Immature natural killer cell (primary cell): ENCODE results near the gene PNMA8A. TPM values are rescaled to one million over a fixed set of nuclear protein-coding genes. Genes with fewer than 3 reads are reported as not detected.

Source experiments
- DNase-seq, 3 donors: peaks; one replicate each; pipeline ENCODE4 v3.0.0; 2022; ENCODE audit warnings: mixed read lengths in 1 of 3
- H3K27ac Mint-ChIP-seq, 6 donors: one replicate each; pipeline ENCODE4 v1.8.0; 2020; ENCODE audit warnings: mixed read lengths in 6 of 6, mild to moderate bottlenecking in 5 of 6, inconsistent platforms in 4 of 6, moderate library complexity in 3 of 6
- H3K27me3 Mint-ChIP-seq, 3 donors: one replicate each; pipeline ENCODE4 v1.8.0; 2020 to 2021; ENCODE audit warnings: low read depth in 3 of 3, mild to moderate bottlenecking in 3 of 3, mixed read lengths in 3 of 3, moderate library complexity in 3 of 3, inconsistent platforms in 1 of 3
- H3K36me3 Mint-ChIP-seq, 3 donors: one replicate each; pipeline ENCODE4 v1.8.0; 2020; ENCODE audit warnings: mixed read lengths in 3 of 3, inconsistent platforms in 2 of 3, mild to moderate bottlenecking in 2 of 3
- H3K4me1 Mint-ChIP-seq, 2 donors: one replicate each; pipeline ENCODE4 v1.8.0; 2020; ENCODE audit warnings: inconsistent platforms in 2 of 2, mild to moderate bottlenecking in 2 of 2, mixed read lengths in 2 of 2, moderate library complexity in 1 of 2
- H3K4me3 Mint-ChIP-seq, 5 donors: one replicate each; pipeline ENCODE4 v1.8.0; 2020; ENCODE audit warnings: mild to moderate bottlenecking in 5 of 5, mixed read lengths in 5 of 5, inconsistent platforms in 3 of 5, moderate library complexity in 3 of 5
- H3K9me3 Mint-ChIP-seq, 6 donors: one replicate each; pipeline ENCODE4 v1.8.0; 2020; ENCODE audit warnings: mild to moderate bottlenecking in 6 of 6, mixed read lengths in 6 of 6, inconsistent platforms in 4 of 6, moderate library complexity in 3 of 6
- polyA plus RNA-seq, 3 donors: library from polyadenylated mRNA; unstranded; fragments of 300-500 nt; fragmentation: Illumina TruSeq; gene quantifications; one replicate each; pipeline ENCODE4 v1.2.3, GENCODE V29; 2021

Gene PNMA8A, protein sequence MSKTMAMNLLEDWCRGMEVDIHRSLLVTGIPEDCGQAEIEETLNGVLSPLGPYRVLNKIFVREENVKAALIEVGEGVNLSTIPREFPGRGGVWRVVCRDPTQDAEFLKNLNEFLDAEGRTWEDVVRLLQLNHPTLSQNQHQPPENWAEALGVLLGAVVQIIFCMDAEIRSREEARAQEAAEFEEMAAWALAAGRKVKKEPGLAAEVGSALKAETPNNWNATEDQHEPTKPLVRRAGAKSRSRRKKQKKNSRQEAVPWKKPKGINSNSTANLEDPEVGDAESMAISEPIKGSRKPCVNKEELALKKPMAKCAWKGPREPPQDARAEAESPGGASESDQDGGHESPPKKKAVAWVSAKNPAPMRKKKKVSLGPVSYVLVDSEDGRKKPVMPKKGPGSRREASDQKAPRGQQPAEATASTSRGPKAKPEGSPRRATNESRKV
- not detected for polyA plus RNA-seq

- Mint-ChIP-seq H3K36me3 (no peaks in the 10 kb centered on the region), H3K4me3 (no peak within 1 kb of the TSS), H3K27ac (no peak within 1 kb of the TSS), H3K9me3 (no peaks in the 10 kb centered on the region), H3K4me1 (no peaks in the 10 kb centered on the region), H3K27me3 (peaks cover 16 to 20% (median 19%) of the 10 kb centered on the region in 3 donors)
- no peak for DNase-seq
Measured at GRCh38 chr19:46471116-46471733, at the start of gene PNMA8A. Gene PNMA8A, minus strand, starts transcription at chr19:46471563. Its CDS starts 528 bp downstream, at chr19:46471035.

DNA sequence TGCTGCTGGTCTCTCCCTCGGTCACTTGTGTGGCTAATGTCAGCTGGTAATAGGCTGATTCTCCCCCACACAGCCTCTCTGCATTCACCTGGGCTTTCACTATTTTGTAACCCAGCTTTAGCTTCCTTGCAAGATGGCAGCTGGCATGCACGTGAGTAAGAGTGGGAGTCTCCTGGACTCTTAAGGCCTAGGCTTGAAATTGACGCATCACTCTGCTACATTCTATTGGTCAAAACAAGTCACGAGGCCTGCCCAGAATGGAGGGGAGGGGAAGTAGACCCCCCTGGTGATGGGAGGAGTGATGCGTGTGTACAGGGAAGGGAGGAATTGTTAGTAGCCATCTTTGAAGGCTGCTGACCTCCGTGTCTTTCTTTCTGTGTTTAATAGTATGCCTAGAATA, 49.3 kb upstream of the PNMA8A start:
- no peaks in the 10 kb centered on the region for H3K36me3 Mint-ChIP-seq
- H3K4me1 Mint-ChIP-seq = no peaks in the 10 kb centered on the region
- no peak for DNase-seq
- H3K4me3 Mint-ChIP-seq = no peak overlapping the region
- peaks cover 0 to 2% (median 0%) of the 10 kb centered on the region in 6 donors for H3K9me3 Mint-ChIP-seq
- peaks cover 0 to 3% (median 2%) of the 10 kb centered on the region in 3 donors for H3K27me3 Mint-ChIP-seq
- H3K27ac Mint-ChIP-seq = no peak overlapping the region

GRCh38 chr19:46517471-46517870, 46.1 kb upstream of the PNMA8A start:
- Mint-ChIP-seq H3K9me3 (no peaks in the 10 kb centered on the region), H3K4me3 (no peak overlapping the region), H3K27ac (no peak overlapping the region), H3K27me3 (peaks cover 5 to 11% (median 10%) of the 10 kb centered on the region in 3 donors), H3K4me1 (no peaks in the 10 kb centered on the region), H3K36me3 (no peaks in the 10 kb centered on the region)
- DNase-seq = no peak

DNA sequence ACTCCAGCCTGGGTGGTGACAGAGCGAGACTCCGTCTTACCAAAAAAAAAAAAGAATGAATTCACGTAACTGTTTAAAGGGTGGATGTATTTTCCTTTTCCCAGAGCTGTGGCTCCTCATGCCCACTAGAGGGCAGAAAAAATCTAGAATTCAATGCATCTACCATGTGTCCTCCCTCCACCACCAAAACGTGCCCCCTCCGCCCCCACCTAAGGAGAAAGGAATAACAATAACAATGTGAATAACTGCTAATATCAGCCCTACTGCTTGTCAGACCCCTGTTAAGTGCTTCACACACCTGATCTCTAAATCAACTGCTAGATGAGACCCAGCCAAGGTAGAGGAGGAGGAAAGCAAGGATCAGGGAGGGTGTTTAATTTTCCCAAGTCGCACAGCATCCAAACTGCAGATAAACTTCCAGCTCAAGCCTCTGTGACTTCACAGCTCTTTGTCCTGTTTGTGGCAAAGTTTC, 44.6 kb upstream of the PNMA8A start:
- H3K4me3 Mint-ChIP-seq = no peak overlapping the region
- DNase-seq = no peak
- H3K4me1 Mint-ChIP-seq = no peaks in the 10 kb centered on the region
- peaks cover 5 to 15% (median 11%) of the 10 kb centered on the region in 3 donors for H3K27me3 Mint-ChIP-seq
- no peaks in the 10 kb centered on the region for H3K36me3 Mint-ChIP-seq
- no peak overlapping the region for H3K27ac Mint-ChIP-seq
- H3K9me3 Mint-ChIP-seq = no peaks in the 10 kb centered on the region

- no peak overlapping the region for H3K4me3 Mint-ChIP-seq
- no peaks in the 10 kb centered on the region for H3K9me3 Mint-ChIP-seq
- H3K27ac Mint-ChIP-seq = no peak overlapping the region
- H3K36me3 Mint-ChIP-seq = no peaks in the 10 kb centered on the region
- no peak for DNase-seq
- peaks cover 5 to 15% (median 11%) of the 10 kb centered on the region in 3 donors for H3K27me3 Mint-ChIP-seq
- no peaks in the 10 kb centered on the region for H3K4me1 Mint-ChIP-seq
Measured at GRCh38 chr19:46515290-46515609, 43.9 kb upstream of the PNMA8A start.

DNA sequence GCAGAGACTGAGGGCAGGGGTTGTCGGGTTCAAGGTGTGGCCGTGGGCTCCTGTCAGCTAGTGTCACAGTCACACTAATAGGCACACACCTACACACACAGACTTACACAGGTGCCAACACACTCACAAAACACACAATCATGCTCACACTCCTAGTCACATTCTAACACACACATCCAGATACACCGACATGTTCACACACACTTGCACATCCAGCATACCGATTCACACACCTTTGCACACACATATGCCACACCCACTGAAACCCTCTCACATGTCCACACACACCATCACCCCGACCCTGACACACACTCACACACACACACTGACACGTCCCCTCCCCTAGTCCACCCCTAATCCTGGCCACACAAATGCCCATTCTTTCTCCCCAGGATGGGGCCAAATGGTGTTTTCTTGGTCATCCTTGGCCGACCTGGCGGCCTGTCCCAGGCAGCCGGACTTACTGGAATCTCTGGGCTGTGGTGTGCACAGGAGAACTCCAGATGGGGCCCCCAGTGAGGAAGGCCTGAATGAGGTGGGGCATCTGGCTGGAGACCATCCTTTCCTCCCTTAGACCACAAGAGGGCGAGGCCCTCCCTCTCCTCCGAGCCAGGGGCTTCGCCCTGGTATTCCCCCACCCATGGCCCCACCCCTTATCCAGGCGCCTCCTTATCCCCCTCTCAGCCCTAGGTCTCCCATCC, 43.4 kb upstream of the PNMA8A start:
- no peaks in the 10 kb centered on the region for H3K36me3 Mint-ChIP-seq
- no peaks in the 10 kb centered on the region for H3K9me3 Mint-ChIP-seq
- no peak overlapping the region for H3K27ac Mint-ChIP-seq
- peaks cover 5 to 15% (median 11%) of the 10 kb centered on the region in 3 donors for H3K27me3 Mint-ChIP-seq
- no peak for DNase-seq
- no peak overlapping the region for H3K4me3 Mint-ChIP-seq
- H3K4me1 Mint-ChIP-seq = no peaks in the 10 kb centered on the region

DNA sequence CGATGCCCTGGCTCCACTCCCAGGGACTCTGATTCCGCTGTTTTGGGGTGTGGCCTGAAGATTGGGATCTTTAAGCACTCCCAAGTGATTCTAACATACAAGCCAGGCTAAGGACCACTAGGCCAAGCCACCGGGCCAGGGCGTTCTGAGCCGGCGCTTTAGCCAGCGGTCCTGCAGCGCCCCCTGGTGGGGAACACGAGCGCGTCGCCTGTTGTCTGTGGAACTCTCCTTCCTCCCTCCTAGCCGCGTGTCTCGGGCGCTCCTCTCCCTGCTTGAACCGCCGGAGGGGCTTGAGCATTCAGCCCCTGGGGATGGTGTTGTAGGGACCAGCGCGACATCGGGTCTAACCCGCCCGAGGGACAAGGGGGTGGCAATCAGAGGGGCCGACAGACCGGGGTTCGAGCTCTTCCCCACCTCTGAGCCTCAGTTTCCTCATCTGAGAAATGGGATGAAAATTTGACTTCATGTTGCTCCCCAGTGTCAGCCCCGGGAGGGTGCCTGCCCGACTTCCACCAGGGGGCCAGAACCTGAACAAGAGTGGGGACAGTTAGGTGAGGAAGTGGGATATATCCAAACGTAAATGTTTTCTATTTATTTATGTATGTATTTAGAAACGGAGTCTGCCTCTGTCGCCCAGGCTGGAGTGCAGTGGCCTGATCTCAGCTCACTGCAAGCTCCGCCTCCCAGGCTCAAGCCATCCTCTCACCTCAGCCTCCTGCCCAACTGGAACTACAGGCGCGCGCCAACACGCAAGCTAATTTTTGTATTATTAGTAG, 42.3 kb upstream of the PNMA8A start:
- no peak overlapping the region for H3K4me3 Mint-ChIP-seq
- H3K27ac Mint-ChIP-seq = no peak overlapping the region
- DNase-seq = peak in 2 of 3 donors; percentile 54 to 67
- no peaks in the 10 kb centered on the region for H3K9me3 Mint-ChIP-seq
- no peaks in the 10 kb centered on the region for H3K36me3 Mint-ChIP-seq
- peaks cover 5 to 15% (median 13%) of the 10 kb centered on the region in 3 donors for H3K27me3 Mint-ChIP-seq
- H3K4me1 Mint-ChIP-seq = no peaks in the 10 kb centered on the region

DNA sequence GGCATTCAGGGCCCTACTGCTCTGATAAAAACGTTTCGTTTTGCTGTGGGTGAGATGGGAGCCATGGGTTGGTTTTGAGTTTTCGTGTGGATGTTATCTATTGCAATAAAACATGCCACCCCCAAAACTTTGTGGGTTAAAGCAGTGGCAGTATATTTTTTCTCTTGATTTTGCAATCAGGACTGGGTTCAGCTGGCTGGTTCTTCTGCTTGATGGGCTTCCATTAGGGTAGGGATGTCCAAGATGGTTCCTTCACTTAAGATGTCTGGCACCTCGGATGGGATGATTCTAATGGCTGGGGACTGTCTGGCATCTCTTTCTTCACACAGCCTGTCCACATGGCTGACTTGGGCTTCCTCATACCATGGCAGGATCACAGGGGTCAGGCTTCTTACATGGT, 39.9 kb upstream of the PNMA8A start:
- no peaks in the 10 kb centered on the region for H3K9me3 Mint-ChIP-seq
- no peak for DNase-seq

GRCh38 chr19:46508206-46508605, 36.8 kb upstream of the PNMA8A start:
- Mint-ChIP-seq H3K27me3 (peaks cover under 1 to 5% (median 4%) of the 10 kb centered on the region in 3 donors), H3K4me1 (no peaks in the 10 kb centered on the region), H3K4me3 (no peak overlapping the region), H3K36me3 (no peaks in the 10 kb centered on the region), H3K9me3 (no peaks in the 10 kb centered on the region), H3K27ac (no peak overlapping the region)
- DNase-seq = no peak

More for the DNA sequence above, 39.9 kb upstream of the PNMA8A start:
- H3K4me3 Mint-ChIP-seq = no peak overlapping the region
- no peaks in the 10 kb centered on the region for H3K36me3 Mint-ChIP-seq
- no peak overlapping the region for H3K27ac Mint-ChIP-seq
- H3K27me3 Mint-ChIP-seq = peaks cover 5 to 15% (median 11%) of the 10 kb centered on the region in 3 donors
- no peaks in the 10 kb centered on the region for H3K4me1 Mint-ChIP-seq

GRCh38 chr19:46503848-46504453, 32.6 kb upstream of the PNMA8A start:
- no peak for DNase-seq
- Mint-ChIP-seq H3K27me3 (peaks cover 0 to 3% (median 3%) of the 10 kb centered on the region in 3 donors), H3K4me3 (no peak overlapping the region), H3K4me1 (no peaks in the 10 kb centered on the region), H3K36me3 (no peaks in the 10 kb centered on the region), H3K9me3 (no peaks in the 10 kb centered on the region), H3K27ac (no peak overlapping the region)

DNA sequence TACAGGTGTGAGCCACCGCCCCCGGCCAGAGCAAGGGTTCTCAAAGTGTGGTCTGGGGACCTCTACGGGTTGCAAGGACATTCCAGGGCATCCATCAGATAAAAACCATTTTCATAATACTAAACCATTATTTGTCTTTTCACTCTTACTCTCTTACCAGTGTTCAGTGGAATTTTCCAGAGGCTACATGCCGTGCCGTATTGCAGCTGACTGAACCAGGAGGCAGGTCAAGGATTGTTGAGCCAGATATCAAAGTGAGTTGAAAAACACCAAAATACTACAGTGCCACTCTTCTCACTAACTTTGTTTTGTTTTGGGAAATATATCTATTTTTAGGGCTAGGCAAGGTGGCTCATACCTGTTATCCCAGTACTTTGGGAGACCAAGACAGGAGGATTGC, 31.5 kb upstream of the PNMA8A start:
- peaks cover 1 to 3% (median 3%) of the 10 kb centered on the region in 3 donors for H3K27me3 Mint-ChIP-seq
- no peak overlapping the region for H3K27ac Mint-ChIP-seq
- H3K36me3 Mint-ChIP-seq = no peaks in the 10 kb centered on the region
- no peak for DNase-seq
- no peak overlapping the region for H3K4me3 Mint-ChIP-seq
- no peaks in the 10 kb centered on the region for H3K9me3 Mint-ChIP-seq
- H3K4me1 Mint-ChIP-seq = no peaks in the 10 kb centered on the region

DNA sequence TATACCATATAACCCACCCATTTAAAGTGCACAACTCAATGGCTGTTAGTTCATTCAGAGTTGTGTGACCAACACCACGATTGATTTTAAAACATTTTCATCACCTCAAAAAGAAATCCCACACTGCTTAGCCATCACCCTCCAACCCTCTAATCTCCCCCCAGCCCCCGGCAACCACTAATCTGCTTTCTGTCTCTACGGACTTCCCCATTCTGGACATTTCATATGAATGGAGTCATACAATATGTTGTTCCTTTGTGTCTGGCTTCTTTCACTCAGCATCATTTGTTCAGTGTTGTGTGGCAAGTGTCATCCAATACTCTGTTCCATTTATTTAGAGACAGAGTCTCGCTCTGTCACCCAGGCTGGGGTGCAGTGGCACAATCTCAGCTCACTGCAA, 28.3 kb upstream of the PNMA8A start:
- H3K27ac Mint-ChIP-seq = no peak overlapping the region
- H3K27me3 Mint-ChIP-seq = peaks cover 3 to 5% (median 5%) of the 10 kb centered on the region in 3 donors
- H3K9me3 Mint-ChIP-seq = no peaks in the 10 kb centered on the region
- H3K4me3 Mint-ChIP-seq = no peak overlapping the region
- H3K36me3 Mint-ChIP-seq = no peaks in the 10 kb centered on the region
- no peak for DNase-seq
- no peaks in the 10 kb centered on the region for H3K4me1 Mint-ChIP-seq

GRCh38 chr19:46497773-46498172, 26.4 kb upstream of the PNMA8A start:
- Mint-ChIP-seq H3K9me3 (no peaks in the 10 kb centered on the region), H3K4me3 (no peak overlapping the region), H3K36me3 (no peaks in the 10 kb centered on the region), H3K27ac (no peak overlapping the region), H3K4me1 (no peaks in the 10 kb centered on the region), H3K27me3 (peaks cover under 1 to 7% (median 5%) of the 10 kb centered on the region in 3 donors)
- no peak for DNase-seq
